ENCODE results near the gene TSPAN5.

The TSPAN5 gene

DNA sequence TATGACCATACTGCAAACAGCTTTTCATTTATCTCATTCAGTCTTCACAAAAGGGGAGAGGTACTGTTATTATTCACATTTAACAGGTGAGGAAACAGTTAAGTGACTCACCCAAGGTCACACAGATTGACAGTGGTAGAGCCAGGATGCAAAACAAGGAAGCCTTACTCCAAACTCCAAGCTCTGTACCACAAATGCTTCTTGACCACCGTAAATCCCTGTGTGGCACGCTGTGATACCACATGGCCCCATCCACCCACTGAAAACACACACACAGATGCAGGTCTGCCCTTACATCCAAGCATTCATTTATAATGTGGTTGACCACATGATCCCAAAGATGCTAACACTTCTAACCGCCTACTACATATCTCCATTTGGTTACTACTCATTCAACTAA, 129.5 kb downstream of the TSPAN5 start:
- H3K9ac ChIP-seq (ENCODE audit: low read length in 5 of 5), result no peak overlapping the region
- H3K27ac ChIP-seq (ENCODE audit: low read depth, low read length), result no peak overlapping the region
- no peaks in the 10 kb centered on the region for H3K9me3 ChIP-seq (ENCODE audit: control insufficient read depth in 5 of 5, low read length in 5 of 5)
- no peak overlapping the region for H3K4me3 ChIP-seq (ENCODE audit: low read depth in 1 of 5, low read length in 5 of 5)
- no peaks in the 10 kb centered on the region for H3K36me3 ChIP-seq (ENCODE audit: control insufficient read depth in 5 of 5, insufficient read depth in 5 of 5, low read length in 5 of 5)
- no peaks in the 10 kb centered on the region for H3K4me1 ChIP-seq (ENCODE audit: control insufficient read depth in 5 of 5, insufficient read depth in 5 of 5, low read length in 5 of 5)
- H3K27me3 ChIP-seq (ENCODE audit: control insufficient read depth in 5 of 5, insufficient read depth in 4 of 5, low read length in 5 of 5), result no peaks in the 10 kb centered on the region

DNA sequence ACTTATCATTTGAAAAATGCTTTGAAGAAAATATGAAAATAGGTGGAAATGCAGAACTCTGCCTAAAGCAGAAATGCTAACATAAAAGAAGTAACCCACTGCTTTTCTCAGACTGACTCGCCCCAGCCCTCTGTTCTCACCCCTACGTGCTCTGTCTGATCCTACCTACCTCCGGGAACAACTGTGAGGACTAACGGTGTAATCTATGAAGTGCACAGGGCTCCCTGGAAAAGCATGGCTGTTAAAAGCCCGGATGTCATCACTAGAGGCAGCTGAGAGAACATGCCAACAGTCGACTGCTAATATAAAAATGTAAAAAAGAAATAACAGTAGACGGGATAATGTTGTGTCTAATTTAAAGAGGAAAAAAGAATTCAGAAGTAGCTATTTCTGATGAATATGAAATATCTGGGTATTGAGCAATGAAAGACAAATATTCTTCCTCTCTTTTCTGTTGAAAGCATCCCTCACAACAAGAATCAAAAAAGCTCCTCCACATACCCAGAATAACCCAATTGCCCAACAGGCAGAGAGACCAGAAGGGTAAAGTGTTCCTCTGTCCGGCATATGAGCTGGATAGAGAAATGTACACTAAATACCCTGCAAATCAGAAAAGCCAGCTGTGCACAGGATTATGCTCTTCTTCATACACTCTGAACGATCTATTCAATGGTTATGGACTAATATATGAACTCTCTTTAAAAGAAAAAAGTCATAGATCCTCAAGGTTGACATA, 130.7 kb downstream of the TSPAN5 start:
- no peaks in the 10 kb centered on the region for H3K4me1 ChIP-seq (ENCODE audit: control insufficient read depth in 5 of 5, insufficient read depth in 5 of 5, low read length in 5 of 5)
- H3K27me3 ChIP-seq (ENCODE audit: control insufficient read depth in 5 of 5, insufficient read depth in 4 of 5, low read length in 5 of 5), result no peaks in the 10 kb centered on the region
- no peak overlapping the region for H3K4me3 ChIP-seq (ENCODE audit: low read depth in 1 of 5, low read length in 5 of 5)
- no peak overlapping the region for H3K27ac ChIP-seq (ENCODE audit: low read depth, low read length)
- H3K36me3 ChIP-seq (ENCODE audit: control insufficient read depth in 5 of 5, insufficient read depth in 5 of 5, low read length in 5 of 5), result no peaks in the 10 kb centered on the region
- no peak overlapping the region for H3K9ac ChIP-seq (ENCODE audit: low read length in 5 of 5)
- no peaks in the 10 kb centered on the region for H3K9me3 ChIP-seq (ENCODE audit: control insufficient read depth in 5 of 5, low read length in 5 of 5)

DNA sequence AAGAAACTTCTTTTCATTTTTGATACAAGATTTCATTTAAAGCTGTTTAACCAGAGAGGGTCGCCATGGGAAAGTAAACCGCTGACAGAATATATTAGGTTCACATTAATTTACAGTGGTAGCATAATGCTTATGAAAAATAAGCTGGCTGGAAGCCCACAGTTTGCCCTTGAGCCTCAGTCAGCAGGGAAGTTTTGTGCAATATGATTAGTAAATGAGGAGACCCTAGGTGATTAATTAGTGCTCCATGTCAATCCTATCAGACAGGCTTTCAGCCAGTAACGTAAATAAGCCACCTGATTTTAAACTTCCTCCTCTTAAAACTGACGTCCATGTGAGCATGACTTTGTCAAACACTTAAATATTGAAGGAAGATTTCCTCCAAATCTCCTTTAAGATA, 134.2 kb downstream of the TSPAN5 start:
- no peak overlapping the region for H3K9ac ChIP-seq (ENCODE audit: low read length in 5 of 5)
- no peaks in the 10 kb centered on the region for H3K36me3 ChIP-seq (ENCODE audit: control insufficient read depth in 5 of 5, insufficient read depth in 5 of 5, low read length in 5 of 5)
- no peaks in the 10 kb centered on the region for H3K27me3 ChIP-seq (ENCODE audit: control insufficient read depth in 5 of 5, insufficient read depth in 4 of 5, low read length in 5 of 5)
- no peaks in the 10 kb centered on the region for H3K9me3 ChIP-seq (ENCODE audit: control insufficient read depth in 5 of 5, low read length in 5 of 5)
- H3K27ac ChIP-seq (ENCODE audit: low read depth, low read length), result no peak overlapping the region
- no peaks in the 10 kb centered on the region for H3K4me1 ChIP-seq (ENCODE audit: control insufficient read depth in 5 of 5, insufficient read depth in 5 of 5, low read length in 5 of 5)
- H3K4me3 ChIP-seq (ENCODE audit: low read depth in 1 of 5, low read length in 5 of 5), result no peak overlapping the region

DNA sequence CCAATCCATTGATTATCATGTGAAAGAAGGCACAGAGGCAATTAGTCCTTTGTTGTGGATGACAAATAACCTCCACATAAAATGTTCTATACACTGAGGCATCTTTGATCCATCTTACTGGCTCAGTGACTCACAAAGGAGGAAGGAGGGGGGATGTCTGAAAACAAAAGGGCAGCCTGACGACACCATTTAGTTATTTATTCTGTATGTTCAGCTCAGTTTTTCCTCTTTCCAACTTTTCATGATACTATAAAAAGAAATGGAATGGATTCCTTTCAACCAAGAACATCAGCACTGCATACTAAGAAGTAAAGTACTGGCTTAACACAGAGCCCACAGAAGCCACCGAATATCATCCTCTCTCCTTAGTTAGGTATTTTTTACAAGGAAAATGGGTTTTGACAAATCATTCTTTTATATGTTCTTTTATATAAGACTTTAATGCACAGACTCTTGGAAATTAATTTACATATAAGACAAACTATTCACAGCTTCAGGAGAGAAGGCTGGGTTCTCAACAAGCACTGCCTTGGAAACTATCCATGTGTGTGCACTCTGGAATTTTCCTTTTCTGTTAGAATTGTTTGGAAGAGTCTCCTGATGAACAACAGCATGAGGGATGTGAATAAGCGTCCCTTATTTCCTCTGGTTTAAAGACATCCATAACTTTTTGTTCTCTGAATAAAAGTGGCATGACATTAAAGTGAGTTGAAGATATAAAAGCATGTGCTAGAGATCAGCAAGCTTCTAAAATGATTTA, 135.6 kb downstream of the TSPAN5 start:
- H3K36me3 ChIP-seq (ENCODE audit: control insufficient read depth in 5 of 5, insufficient read depth in 5 of 5, low read length in 5 of 5), result no peaks in the 10 kb centered on the region
- H3K27ac ChIP-seq (ENCODE audit: low read depth, low read length), result no peak overlapping the region
- no peaks in the 10 kb centered on the region for H3K27me3 ChIP-seq (ENCODE audit: control insufficient read depth in 5 of 5, insufficient read depth in 4 of 5, low read length in 5 of 5)
- no peaks in the 10 kb centered on the region for H3K9me3 ChIP-seq (ENCODE audit: control insufficient read depth in 5 of 5, low read length in 5 of 5)
- H3K9ac ChIP-seq (ENCODE audit: low read length in 5 of 5), result no peak overlapping the region
- no peaks in the 10 kb centered on the region for H3K4me1 ChIP-seq (ENCODE audit: control insufficient read depth in 5 of 5, insufficient read depth in 5 of 5, low read length in 5 of 5)
- no peak overlapping the region for H3K4me3 ChIP-seq (ENCODE audit: low read depth in 1 of 5, low read length in 5 of 5)

DNA sequence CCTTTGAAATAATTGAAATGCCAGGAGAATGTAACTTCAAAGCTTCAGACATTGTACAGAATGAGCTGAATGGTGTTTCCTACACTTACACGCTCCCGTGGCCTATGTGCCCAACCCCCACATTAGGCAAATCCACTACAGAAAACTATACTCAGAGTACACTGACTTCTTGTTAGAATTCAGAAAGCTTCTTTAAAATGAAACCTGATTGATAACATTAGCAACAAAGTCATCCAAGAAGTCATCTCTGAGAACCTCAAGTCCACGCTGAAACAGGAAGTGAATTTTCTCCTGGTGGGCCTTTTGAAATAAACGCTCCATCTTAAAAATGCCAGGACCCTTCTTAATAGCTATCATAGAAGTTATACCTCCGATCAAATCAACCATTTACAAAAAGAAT, 136.3 kb downstream of the TSPAN5 start:
- Histone ChIP-seq H3K27ac (ENCODE audit: low read depth, low read length) (no peak overlapping the region), H3K4me3 (ENCODE audit: low read depth in 1 of 5, low read length in 5 of 5) (no peak overlapping the region), H3K27me3 (ENCODE audit: control insufficient read depth in 5 of 5, insufficient read depth in 4 of 5, low read length in 5 of 5) (no peaks in the 10 kb centered on the region), H3K9me3 (ENCODE audit: control insufficient read depth in 5 of 5, low read length in 5 of 5) (peaks cover 0 to 4% (median 0%) of the 10 kb centered on the region in 5 donors), H3K4me1 (ENCODE audit: control insufficient read depth in 5 of 5, insufficient read depth in 5 of 5, low read length in 5 of 5) (no peaks in the 10 kb centered on the region), H3K9ac (ENCODE audit: low read length in 5 of 5) (no peak overlapping the region), H3K36me3 (ENCODE audit: control insufficient read depth in 5 of 5, insufficient read depth in 5 of 5, low read length in 5 of 5) (no peaks in the 10 kb centered on the region)

DNA sequence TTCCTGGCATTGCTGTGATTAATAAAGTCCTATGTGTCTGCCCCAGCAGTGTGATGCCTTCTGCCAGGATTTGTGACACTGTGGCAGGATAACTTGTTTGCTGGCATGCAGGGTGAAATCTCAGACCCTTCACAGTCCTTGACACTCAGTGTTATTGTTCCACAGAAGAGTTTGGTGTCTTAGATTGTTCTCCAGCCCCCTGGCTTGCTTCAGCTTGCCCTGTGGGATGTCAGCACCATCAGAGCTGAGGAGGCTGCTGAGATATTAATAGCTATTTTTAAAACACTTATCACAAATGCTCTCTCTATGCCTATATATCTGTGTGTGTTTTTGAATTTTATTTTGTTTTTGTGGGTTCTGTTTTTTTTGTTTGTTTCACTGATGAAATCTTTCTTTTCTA, 136.9 kb downstream of the TSPAN5 start:
- Histone ChIP-seq H3K4me1 (ENCODE audit: control insufficient read depth in 5 of 5, insufficient read depth in 5 of 5, low read length in 5 of 5) (no peaks in the 10 kb centered on the region), H3K27ac (ENCODE audit: low read depth, low read length) (no peak overlapping the region)

DNA sequence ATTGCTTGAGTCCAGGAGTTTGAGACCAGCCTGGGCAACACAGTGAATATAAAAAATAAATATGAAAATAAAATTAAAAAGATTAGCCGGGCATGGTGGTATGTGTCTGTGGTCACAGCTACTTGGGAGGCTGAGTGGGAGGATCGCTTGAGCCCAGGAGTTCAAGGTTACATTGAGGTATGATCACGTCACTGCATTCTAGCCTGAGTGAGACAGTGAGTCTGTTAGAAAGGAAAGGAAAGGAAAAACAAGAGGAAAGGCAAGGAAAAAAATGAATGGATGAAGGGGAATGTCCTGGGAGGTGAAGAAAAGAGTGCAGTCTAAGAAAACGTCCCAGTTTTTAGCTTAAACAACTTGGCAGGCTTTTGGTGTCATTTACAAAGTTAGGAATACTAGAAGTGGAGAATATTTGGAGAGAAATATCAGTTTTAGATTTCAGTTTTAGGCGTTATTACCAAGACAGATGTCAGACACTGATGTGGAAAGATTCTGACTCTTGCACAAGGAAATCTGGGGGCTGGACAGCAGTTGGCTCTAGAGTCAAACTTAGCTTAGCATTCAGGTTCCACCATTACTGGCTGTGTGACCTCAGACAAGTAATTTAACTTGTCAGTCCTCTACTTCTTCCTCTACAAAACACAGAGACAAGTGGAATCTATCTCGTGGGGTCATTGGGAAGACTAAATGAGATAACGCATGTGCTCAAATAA, 139.0 kb downstream of the TSPAN5 start:
- Histone ChIP-seq H3K27ac (ENCODE audit: low read depth, low read length) (no peak overlapping the region), H3K9me3 (ENCODE audit: control insufficient read depth in 5 of 5, low read length in 5 of 5) (peaks cover 0 to 7% (median 0%) of the 10 kb centered on the region in 5 donors), H3K36me3 (ENCODE audit: control insufficient read depth in 5 of 5, insufficient read depth in 5 of 5, low read length in 5 of 5) (no peaks in the 10 kb centered on the region), H3K27me3 (ENCODE audit: control insufficient read depth in 5 of 5, insufficient read depth in 4 of 5, low read length in 5 of 5) (no peaks in the 10 kb centered on the region), H3K9ac (ENCODE audit: low read length in 5 of 5) (no peak overlapping the region), H3K4me3 (ENCODE audit: low read depth in 1 of 5, low read length in 5 of 5) (no peak overlapping the region), H3K4me1 (ENCODE audit: control insufficient read depth in 5 of 5, insufficient read depth in 5 of 5, low read length in 5 of 5) (no peaks in the 10 kb centered on the region)

More for the DNA sequence above, 136.9 kb downstream of the TSPAN5 start:
- no peak overlapping the region for H3K4me3 ChIP-seq (ENCODE audit: low read depth in 1 of 5, low read length in 5 of 5)
- no peak overlapping the region for H3K9ac ChIP-seq (ENCODE audit: low read length in 5 of 5)
- H3K27me3 ChIP-seq (ENCODE audit: control insufficient read depth in 5 of 5, insufficient read depth in 4 of 5, low read length in 5 of 5), result no peaks in the 10 kb centered on the region
- peaks cover 0 to 6% (median 0%) of the 10 kb centered on the region in 5 donors for H3K9me3 ChIP-seq (ENCODE audit: control insufficient read depth in 5 of 5, low read length in 5 of 5)
- H3K36me3 ChIP-seq (ENCODE audit: control insufficient read depth in 5 of 5, insufficient read depth in 5 of 5, low read length in 5 of 5), result no peaks in the 10 kb centered on the region

DNA sequence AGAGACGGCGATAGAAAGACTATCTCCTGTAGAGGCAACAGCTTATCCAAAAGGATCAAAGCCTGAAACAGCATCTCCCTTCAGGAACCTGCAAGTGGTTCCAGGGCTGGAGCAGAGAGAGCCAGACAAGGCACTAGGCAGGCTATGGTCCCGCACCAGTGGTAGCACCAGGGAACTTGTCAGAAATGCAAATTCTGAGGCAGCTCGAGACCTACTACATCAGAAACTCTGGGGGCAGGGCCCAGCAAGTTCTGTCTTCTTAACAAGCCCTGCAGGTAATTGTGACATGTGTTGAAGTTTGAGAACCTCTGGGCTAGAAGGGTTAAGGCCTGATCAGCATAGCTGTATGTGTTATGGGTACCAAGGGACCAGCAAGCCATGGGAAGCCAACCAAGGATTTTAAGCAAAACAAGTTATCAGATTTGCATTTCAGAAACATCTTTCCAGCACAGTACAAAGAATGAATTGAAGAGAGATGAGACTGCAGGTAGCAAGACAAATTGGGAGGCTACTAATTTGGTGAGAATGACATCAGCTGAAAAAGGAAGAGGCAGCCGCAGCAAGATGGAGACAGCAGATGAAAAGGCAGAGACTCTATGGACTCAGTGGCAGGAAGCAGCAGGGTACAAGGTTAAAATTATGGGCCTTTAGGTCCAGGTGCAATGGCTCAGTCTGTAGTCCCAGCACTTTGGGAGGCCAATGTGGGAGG, 139.7 kb downstream of the TSPAN5 start:
- H3K4me1 ChIP-seq (ENCODE audit: control insufficient read depth in 5 of 5, insufficient read depth in 5 of 5, low read length in 5 of 5), result no peaks in the 10 kb centered on the region
- H3K27ac ChIP-seq (ENCODE audit: low read depth, low read length), result no peak overlapping the region
- no peaks in the 10 kb centered on the region for H3K36me3 ChIP-seq (ENCODE audit: control insufficient read depth in 5 of 5, insufficient read depth in 5 of 5, low read length in 5 of 5)
- H3K27me3 ChIP-seq (ENCODE audit: control insufficient read depth in 5 of 5, insufficient read depth in 4 of 5, low read length in 5 of 5), result no peaks in the 10 kb centered on the region
- peaks cover 0 to 7% (median 0%) of the 10 kb centered on the region in 5 donors for H3K9me3 ChIP-seq (ENCODE audit: control insufficient read depth in 5 of 5, low read length in 5 of 5)
- no peak overlapping the region for H3K9ac ChIP-seq (ENCODE audit: low read length in 5 of 5)
- H3K4me3 ChIP-seq (ENCODE audit: low read depth in 1 of 5, low read length in 5 of 5), result no peak overlapping the region

DNA sequence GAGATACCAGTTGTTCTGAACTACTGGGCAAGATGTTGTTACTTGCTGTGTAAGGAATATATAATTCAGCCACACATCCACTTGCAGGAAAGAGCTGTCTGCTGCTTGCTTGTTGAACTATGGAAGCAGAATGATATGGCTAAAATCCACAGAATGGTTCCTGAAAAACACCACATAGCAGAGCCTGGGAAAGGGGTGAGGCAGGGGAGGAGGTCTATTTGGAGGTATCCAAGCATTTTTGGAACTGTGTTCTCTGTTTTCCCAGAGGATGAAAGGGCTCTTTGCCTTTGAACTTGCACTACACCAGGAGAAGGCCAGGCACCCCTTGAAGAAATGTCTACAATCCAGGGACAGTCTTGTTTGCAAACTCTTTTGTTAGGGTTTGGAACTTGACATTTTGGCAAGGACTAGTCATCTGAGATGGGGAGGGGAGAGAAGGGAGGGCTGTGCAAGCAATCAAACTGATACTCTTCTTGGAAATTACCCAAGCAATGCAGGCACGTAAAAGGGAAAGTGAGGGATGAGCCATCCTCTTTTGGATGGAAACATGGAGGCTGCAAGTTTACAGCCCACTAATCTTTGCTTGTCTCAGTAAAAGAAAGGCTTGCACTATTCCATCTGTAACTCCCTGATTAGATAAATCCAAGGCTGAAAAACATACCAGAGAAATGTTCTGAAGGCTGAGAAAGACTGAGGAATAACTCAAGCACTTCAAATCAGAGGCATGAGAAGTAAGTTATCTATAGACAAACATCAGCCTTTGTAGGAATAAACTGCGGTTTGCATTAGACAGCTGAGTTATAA, 141.0 kb downstream of the TSPAN5 start:
- peaks cover 0 to 7% (median 0%) of the 10 kb centered on the region in 5 donors for H3K9me3 ChIP-seq (ENCODE audit: control insufficient read depth in 5 of 5, low read length in 5 of 5)
- no peaks in the 10 kb centered on the region for H3K36me3 ChIP-seq (ENCODE audit: control insufficient read depth in 5 of 5, insufficient read depth in 5 of 5, low read length in 5 of 5)
- no peak overlapping the region for H3K27ac ChIP-seq (ENCODE audit: low read depth, low read length)
- H3K9ac ChIP-seq (ENCODE audit: low read length in 5 of 5), result no peak overlapping the region
- no peak overlapping the region for H3K4me3 ChIP-seq (ENCODE audit: low read depth in 1 of 5, low read length in 5 of 5)
- no peaks in the 10 kb centered on the region for H3K4me1 ChIP-seq (ENCODE audit: control insufficient read depth in 5 of 5, insufficient read depth in 5 of 5, low read length in 5 of 5)
- H3K27me3 ChIP-seq (ENCODE audit: control insufficient read depth in 5 of 5, insufficient read depth in 4 of 5, low read length in 5 of 5), result no peaks in the 10 kb centered on the region

Data from subcutaneous abdominal adipose tissue (tissue), 5 donors.